Pulmonary artery endothelial cell (primary cell): Measurements from ENCODE around the gene AP3D1. TPM values are rescaled to one million over a fixed set of nuclear protein-coding genes. Genes with fewer than 3 reads are reported as not detected.
"Not testable (repeated sequence)": the region's sequence is repeated elsewhere in the genome, so short reads cannot be mapped to it uniquely, and the experiment has no call there.

Source experiments
- DNase-seq: peaks from one replicate; pipeline ENCODE4 v3.0.0-alpha.2; 2011; ENCODE audit warnings: low read depth, low spot score
- total RNA-seq: library from RNA; depleted of rRNA; stranded (reverse); fragments of >200 nt; gene quantifications from 2 replicates; pipeline ENCODE4 v1.2.3, GENCODE V29; 2014

AP3D1 gene
- total RNA-seq, 1 donor from 2014 or later = 90.9 TPM

DNA sequence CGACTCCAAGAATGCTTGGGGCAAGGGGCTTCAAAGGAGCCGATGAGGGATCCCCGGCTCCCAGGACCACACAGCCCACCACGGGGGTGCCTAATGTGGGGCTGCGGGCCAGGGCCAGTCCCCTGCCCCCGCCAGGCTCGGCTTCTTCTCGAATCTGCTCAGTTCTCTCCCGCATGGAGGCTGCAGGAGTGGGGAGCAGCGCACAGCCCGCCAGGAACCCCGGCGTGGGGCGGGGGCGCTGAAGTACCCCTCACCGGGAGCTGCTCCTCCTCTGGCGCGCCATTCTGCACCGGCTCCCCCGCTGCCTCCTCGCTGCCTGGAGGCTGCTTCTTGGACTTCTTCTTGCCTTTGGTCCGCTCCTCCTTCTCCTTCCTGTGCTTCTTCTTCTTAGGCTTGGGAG lies 39.9 kb downstream of the AP3D1 start:
- DNase-seq = no peak

DNA sequence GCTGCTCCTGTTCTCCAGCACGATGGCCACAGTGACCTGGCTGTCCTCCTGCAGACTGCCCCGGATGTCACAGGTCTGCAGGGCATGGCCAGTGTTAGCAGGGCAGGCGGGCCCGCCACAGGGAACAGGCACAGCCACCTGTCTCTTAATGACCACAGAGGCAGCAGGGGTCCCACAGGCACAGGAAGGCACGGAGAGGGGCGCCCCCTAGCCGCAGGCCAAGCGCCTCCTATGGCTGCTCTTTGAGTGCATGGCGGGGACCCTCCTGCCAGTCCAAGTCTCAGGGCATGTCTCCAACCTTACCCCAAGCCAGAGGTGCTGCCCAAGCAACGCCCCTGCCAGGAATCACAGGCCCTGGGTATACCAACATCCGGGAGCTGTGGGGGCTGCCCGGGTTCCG lies 40.5 kb downstream of the AP3D1 start:
- DNase-seq = no peak

DNA sequence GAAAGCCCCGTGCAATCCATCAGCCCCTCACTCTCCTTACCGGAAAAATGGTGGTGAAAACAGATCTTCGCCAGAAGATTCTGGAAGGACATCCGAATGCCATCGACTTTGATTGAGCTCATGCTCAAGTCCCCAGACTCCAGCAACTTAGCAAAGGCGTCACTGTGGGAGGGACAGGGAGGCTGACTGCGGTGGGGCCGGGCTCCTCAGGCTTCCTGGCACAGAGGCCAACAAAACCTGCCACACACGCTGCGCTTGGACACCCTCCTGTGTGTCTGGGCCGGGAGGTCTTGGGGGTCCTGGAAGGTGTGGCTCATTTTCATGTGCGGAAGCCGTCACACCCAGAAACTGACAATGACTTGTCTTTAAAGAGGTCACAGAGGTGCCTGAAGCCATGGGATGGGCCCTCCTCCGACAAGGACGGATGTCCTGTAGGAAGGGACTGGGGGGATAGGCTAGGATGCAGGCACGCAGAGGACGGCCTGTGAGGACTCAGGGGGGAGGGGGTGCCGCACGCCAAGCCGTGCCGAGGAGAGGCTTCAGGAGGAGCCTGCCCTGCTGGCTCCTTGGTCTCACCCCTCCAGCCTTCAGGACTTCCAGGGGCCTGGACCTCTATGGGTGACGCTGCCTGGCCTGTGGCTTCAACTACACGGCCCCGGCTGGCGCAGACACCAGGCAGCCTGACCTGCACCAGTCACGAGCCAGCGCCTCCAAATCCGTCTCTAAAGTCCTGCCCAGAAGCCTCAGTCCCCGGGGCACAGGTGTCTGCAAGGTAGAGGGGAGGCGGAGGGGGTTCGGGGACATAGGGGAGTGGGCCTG lies 42.1 kb downstream of the AP3D1 start:
- no peak for DNase-seq

DNA sequence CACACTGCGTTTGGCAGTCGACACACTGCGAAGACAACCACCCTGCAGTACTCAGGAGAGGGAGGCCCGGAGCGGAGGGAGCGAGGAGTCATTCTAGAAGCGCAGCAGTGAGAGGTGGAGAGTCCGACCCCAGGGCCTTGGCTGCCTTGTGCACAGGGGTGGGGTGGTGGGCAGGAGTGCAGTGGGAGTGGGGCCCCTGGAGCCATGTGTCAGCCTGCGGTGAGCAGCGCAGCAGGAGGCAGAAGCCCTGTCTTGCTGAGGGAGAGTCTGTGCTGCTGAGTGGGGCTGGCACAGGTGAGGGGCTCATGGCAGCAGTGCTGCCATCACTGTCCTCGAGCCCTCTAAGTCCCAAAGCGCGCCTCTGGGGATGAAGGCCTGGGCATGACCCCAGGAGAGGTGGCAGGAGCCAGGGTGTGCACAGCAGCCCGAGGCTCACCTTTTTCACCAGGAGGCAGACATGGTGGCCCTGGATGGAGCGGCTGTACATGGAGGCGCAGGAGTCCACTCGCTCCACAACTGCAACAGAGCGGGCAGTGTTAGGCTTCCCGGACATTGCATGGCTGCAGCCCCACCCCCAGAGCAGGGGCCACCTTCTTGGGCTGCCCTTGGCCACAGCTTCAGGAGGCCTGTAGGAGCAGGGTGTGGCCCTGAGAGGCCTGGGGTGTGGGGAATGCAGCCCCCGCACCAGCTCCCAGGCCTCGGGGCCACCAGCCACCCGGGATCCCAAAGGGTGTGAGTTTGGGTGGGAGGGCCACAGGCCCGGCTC lies 42.9 kb downstream of the AP3D1 start:
- no peak for DNase-seq

DNA sequence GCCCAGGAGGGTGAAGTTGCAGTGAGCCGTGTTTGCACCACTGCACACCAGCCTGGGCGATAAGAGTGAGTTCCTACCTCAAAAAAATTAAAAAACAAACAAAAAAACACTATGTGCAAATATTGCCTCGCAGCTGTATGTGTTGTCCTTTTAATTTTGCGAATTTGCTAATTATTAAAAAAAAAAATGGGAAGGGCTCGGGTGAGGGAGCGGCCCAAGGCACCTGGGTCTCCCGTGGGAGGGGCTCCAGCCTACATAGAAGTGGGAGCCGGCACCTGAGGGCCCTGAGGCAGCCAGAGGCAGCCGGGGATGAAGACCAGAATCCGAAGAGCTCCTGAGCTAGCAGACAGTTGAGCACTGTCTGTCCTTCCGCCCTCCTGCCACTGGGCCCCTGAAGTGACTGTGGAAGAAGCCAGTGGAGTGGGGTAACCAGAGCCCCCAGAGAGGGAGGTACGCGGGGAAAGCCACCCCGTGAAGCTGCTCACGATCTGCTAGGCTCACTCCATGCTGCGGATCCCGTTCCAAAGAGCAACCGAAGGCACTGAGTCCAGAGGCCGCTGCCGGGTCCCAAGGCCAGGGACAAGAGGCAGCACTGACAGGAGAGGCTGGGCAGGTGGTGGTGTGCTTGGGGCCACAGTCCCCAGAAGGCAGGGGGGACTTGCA lies 48.2 kb downstream of the AP3D1 start:
- DNase-seq = no peak

DNA sequence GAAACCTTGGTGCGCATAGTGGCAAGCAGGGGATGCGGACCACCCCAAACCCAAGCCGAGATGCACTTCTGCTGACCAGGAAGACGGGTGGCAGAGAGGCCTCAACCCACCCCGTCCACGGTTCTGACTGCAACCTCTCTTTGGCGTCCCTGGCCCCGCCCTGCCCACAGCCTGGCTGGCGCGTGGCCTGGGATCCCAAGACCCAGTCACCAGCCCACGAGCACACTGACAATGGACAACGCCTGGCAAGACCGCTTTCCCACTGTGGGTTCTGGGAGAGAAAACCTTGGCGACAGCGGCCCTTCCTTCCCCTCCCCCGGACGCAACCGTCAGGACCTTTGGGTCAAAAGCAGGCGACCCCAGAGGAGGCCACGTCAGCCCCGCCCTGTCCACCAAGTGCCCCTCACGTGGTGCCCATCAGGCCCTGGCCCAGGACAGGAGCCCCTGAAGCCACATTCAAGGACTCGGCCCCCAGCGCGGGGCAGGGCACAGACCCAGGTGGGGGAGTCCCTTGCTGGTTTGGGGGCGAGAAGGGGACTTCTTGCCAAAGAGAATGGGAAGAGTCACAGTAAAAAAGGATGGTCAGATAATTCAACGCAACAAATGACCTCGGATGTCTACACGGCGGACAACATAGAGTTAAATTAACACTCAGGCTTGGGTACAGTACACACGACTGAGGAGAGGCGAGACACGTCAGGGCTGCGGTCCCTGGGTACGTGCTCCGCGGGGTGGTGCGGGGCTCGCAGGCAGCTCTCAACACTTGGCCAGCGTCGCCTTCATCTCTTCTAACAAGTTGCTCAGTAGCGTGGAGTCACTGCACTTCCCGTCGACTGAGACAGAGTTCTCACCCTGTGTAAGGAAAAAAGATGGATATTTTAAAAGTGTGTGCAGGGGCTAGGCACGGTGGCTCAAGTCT lies 49.7 kb downstream of the AP3D1 start:
- DNase-seq = no peak

DNA sequence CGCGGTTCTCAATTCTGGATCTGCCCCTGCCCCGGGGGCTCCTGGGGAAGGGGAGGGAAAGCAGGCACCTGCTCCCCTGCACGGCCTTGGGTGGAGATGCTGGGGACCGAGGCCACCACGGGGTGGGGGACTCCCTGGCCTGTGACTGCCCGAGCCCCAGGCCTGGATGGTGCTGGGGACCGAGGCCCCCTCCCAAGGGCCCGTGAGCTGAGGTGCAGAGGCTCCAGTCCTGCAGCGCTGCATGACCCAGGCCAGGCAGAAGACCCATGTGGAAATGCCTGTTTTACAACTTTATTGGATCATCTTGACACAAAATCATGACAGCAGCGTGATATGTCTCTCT lies 50.7 kb downstream of the AP3D1 start:
- DNase-seq = no peak

DNA sequence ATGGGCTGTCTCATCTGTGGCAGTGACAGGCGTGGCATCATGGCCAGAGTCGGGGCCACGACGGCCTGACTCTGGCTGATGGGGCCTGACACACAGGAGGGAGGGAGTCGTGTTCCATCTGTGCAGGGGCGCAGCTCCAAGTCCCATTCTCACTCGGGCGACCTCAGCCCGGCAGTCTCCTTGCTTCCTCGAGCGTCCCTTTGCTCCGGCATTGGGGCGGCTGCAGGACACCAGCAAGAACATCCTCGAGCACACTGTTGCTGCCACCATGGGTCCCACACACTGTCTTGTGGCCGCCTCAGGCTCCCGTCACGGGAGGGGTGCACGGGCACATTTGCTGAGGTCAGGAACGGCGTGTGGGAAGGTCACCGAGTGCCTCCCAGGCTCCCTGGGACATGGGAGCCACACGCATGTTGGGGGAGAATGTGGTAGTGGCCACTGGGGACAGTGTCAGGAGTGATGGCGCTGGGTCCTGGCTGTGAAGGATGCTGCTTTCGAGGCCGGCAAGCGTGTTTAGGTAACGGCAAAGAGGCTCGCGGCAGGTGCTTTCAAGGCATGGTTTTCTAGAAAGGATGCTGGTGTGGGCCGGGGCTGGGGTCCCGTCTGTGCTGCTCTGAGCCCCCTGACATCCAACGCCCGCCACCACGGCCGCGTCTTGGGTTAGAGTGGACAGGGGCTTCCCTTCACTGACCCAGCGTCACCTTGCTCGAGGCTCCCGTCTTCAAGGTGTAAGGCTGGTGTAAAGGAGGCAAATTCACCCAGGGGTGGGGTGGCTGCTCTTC lies 51.2 kb downstream of the AP3D1 start:
- no peak for DNase-seq

DNA sequence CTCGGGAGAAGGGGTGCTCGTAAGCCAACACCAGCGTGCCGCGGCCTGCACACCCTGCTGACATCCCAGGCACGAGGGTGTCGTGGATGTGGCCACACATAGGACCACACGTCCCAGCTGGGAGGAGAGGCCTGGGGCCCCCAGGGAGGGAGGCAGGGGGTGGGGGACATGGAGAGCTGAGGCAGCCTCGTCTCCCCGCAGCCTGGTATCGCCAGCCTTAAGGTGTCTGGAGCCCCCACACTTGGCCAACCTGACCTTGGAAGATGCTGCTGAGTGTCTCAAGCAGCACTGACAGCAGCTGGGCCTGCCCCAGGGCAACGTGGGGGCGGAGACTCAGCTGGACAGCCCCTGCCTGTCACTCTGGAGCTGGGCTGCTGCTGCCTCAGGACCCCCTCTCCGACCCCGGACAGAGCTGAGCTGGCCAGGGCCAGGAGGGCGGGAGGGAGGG lies 52.3 kb downstream of the AP3D1 start:
- no peak for DNase-seq

DNA sequence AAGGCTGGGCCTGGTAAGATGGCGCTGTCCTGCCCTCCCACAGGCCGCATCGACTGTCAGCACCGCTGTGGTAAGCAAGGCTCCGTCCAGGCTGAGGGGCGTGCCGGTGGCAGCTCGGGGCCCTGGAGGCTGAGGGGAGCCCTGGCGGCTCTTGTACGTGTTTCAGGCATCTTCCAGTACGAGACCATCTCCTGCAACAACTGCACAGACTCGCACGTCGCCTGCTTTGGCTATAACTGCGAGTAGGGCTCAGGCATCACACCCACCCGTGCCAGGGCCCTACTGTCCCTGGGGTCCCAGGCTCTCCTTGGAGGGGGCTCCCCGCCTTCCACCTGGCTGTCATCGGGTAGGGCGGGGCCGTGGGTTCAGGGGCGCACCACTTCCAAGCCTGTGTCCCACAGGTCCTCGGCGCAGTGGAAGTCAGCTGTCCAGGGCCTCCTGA lies 53.5 kb downstream of the AP3D1 start:
- no peak for DNase-seq

DNA sequence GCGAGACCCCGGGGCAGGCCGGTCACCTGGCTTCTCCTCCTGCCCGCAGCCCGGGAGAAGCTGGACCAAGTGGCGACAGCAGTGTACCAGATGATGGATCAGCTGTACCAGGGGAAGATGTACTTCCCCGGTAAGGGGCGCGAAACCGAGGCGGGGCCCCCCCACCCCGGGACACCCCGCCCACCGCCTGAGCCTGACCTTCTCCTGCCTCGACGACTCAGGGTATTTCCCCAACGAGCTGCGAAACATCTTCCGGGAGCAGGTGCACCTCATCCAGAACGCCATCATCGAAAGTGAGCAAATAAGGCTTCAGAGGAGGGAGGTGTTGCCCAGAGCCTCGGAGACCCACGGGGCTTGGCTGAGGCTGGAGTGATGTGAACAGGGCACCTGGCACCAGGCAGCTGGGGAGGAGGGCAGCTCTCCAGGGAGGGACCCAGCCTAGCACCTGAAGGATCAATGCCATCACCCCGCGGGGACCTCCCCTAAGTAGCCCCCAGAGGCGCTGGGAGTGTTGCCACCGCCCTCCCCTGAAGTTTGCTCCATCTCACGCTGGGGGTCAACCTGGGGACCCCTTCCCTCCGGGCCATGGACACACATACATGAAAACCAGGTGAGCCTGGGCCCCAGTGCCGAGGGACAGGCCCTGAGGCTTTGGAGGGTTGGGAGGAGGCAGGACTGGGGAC lies 54.0 kb downstream of the AP3D1 start:
- no peak for DNase-seq

DNA sequence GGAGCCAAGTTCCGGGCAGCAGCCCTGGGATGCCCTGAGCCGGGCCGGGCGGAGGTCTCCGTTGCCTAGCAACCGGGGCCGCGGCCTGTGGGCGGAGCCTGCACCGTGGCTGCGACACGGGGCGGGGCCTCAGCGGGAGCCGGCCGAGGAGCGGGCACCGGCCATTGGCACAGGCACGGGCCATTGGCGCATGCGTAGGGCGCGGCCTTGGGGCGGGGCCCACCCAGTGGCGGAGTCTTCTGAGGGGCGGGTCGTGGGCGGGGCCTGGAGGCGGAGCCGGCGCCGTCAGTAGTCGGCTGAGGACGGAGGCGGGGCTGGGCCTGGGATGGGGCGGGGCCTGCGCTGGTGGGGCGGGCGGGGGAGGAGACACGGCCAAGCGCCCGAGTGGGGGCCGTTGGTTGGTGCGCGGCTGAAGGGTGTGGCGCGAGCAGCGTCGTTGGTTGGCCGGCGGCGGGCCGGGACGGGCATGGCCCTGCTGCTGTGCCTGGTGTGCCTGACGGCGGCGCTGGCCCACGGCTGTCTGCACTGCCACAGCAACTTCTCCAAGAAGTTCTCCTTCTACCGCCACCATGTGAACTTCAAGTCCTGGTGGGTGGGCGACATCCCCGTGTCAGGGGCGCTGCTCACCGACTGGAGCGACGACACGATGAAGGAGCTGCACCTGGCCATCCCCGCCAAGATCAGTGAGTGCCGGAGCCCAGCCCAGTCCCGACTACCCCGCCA lies 54.7 kb downstream of the AP3D1 start, which contains the start of gene IZUMO4:
Gene IZUMO4 (plus strand): TSS at position 436 of the 723 bp plus-strand sequence. CDS start 31 bp downstream, at position 467.
- DNase-seq = peak; percentile 87

DNA sequence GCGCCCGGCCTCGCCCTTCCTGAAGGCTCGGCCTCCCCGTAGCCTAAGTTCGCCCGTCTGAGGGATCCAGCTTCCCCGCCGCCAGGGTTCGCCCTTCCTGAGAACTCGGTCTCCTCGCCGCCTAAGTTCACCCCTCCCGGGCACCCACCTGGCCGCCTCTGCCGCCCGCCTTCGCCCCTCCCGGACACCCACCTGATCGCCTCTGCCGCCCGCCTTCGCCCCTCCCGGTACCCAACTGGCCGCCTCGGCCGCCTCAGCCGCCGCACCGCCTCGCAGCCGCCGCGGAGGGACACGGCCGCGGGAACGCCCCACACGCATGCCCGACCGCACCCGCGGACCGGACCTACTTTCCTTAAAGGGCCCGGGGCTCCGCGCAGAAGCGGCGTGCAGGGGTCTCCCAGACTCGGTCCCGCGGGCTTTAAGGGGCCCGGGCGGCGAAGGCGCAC lies 55.3 kb downstream of the AP3D1 start, which contains the start of gene MOB3A:
Gene MOB3A (minus strand): TSS at position 293 of the 446 bp plus-strand sequence. CDS start 17,766 bp downstream, outside the sequence.
- peak; percentile 77 for DNase-seq

DNA sequence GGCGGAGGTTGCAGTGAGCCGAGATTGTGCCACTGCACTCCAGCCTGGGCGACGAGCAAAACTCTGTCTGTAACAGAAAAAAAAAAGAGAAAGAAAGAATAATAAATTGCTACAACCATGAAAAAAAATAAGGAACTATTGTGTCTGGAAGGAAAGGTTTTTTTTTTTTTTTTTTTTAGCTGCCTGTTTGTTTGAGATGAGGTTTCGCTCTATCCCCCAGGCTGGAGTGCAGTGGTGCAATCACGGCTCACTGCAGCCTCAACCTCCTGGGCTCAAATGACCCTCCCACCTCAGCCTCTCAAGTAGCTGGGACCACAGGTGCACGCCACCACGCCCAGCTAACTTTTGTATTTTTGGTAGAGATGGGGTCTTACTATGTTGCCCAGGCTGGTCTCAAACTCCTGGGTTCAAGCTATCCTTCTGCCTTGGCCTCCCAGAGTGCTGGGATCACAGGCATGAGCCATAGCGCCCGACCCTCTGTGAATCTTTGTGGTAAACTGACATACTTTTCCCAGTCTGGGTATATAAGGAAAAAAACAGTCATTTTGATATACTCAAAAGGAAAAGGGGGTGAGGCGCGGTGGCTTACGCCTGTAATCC lies 59.3 kb downstream of the AP3D1 start:
- not testable (repeated sequence) for DNase-seq

DNA sequence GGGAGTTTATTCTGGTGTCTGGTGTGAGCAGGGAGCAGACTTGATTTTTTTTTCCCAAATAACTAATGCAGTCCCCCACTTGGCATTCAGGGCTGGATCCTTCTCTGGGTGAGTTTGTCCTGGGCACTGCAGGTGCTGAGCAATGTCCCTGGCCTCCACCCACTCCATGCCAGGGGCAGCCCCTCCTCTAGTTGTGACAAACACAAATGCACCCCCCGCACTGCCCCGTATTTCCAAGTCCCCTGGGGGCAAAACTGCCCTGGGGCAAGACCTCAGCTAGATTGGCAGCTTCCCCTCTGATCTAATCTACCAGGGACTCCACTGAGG lies 61.7 kb downstream of the AP3D1 start:
- no peak for DNase-seq

DNA sequence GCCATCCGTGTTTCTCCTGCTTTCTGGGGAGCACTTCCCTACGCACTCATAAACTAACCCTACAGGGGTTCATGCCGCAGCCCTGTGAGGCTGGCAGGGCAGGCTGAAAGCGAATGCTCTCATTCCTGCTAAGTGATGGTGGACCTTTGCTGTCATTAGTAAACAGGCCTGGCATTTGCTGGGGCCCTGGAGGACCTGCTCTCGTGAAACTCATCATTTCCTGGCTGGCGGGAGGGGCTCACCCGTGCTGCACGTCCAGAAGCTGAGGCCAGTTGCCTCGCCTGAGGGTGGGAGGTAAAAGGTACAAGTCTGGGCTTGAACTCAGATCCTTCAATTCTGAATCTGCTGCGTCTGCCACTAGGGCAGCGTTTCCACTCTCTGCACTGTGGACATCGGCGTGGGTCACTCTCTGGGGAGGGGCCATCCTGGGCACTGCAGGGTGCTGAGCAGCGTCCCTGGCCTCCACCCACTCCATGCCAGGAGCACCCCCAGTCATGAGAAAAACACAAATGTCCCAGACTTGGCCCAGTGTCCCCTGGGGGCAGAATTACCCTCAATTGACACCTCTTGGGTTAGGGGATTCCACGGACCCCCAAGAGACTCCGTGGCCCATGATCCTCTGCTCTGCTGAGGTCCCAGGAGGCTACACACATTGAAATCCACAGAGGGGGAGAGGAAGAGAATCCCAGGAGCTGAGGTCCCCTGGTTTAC lies 62.2 kb downstream of the AP3D1 start:
- DNase-seq = no peak

DNA sequence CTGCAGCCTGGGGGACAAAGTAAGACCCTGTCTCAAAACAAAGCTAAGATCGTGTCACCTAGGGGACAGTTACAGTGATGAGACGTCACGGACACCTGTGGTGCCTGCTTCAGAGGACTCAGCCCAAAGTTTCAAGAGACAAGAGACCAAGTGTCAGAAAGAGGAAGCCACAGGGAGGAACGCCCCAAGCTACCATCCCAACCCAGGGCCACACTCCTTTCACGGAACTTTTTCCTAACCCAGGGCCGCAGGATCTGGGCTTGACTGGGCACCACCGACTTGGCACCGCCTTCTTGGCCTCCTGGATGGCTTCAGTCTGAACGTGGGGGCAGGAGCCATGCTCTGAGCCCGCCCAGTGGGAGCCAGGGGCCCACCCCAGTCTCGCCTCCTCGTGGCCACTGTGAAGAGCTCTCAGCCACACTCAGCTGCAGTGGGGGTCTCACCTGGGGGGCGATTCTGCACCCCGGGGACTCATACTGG lies 63.7 kb downstream of the AP3D1 start:
- DNase-seq = no peak
